Natural killer cell (primary cell): ENCODE results near the gene ADAMTSL5. TPM values are rescaled to one million over a fixed set of nuclear protein-coding genes. Genes with fewer than 3 reads are reported as not detected.

Experiments used
- ATAC-seq, 3 donors: fragments of 150-1000 bp in 2 of 3; fragments of 200-7000 bp in 1 of 3; cut with Tn5 transposase; 1 replicate in 1 of 3; 2 replicates in 2 of 3; pipeline ENCODE4 v1.10.0; 2021; ENCODE audit warnings: mild to moderate bottlenecking in 2 of 3, moderate library complexity in 2 of 3
- DNase-seq, 2 donors: peaks; one replicate each; pipeline versions ENCODE4 v3.0.0 to v3.0.0-alpha.2; 2013 to 2021; ENCODE audit warnings: mixed read lengths in 1 of 2
- H3K27ac ChIP-seq: one replicate; pipeline ENCODE4 v1.5.1; 2013; ENCODE audit warnings: mild to moderate bottlenecking, low read length
- H3K27me3 ChIP-seq: one replicate; pipeline ENCODE4 v1.6.1; 2013; ENCODE audit warnings: low read length; ENCODE audit not compliant: control insufficient read depth, insufficient read depth
- H3K36me3 ChIP-seq: one replicate; pipeline ENCODE4 v1.6.1; 2013; ENCODE audit warnings: low read length; ENCODE audit not compliant: control insufficient read depth, insufficient read depth
- H3K4me1 ChIP-seq: one replicate; pipeline ENCODE4 v1.6.1; 2013; ENCODE audit warnings: low read length; ENCODE audit not compliant: control insufficient read depth, insufficient read depth
- H3K4me3 ChIP-seq: one replicate; pipeline ENCODE4 v1.5.1; 2013; ENCODE audit warnings: low read length
- H3K9me3 ChIP-seq: one replicate; pipeline ENCODE4 v1.6.1; 2013; ENCODE audit warnings: low read length; ENCODE audit not compliant: control insufficient read depth, insufficient read depth
- H3K27ac Mint-ChIP-seq, 2 donors: one replicate each; pipeline ENCODE4 v1.8.0; 2022; ENCODE audit warnings: mild to moderate bottlenecking in 2 of 2, mixed read lengths in 2 of 2, moderate library complexity in 1 of 2
- H3K27me3 Mint-ChIP-seq, 2 donors: one replicate each; pipeline ENCODE4 v1.8.0; 2022; ENCODE audit warnings: low read depth in 2 of 2, mixed read lengths in 2 of 2
- H3K36me3 Mint-ChIP-seq: one replicate; pipeline ENCODE4 v1.8.0; 2022; ENCODE audit warnings: mixed read lengths
- H3K4me1 Mint-ChIP-seq, 2 donors: one replicate each; pipeline ENCODE4 v1.8.0; 2022; ENCODE audit warnings: mixed read lengths in 2 of 2
- H3K4me3 Mint-ChIP-seq: one replicate; pipeline ENCODE4 v1.8.0; 2022; ENCODE audit warnings: mild to moderate bottlenecking, moderate library complexity, mixed read lengths
- H3K9me3 Mint-ChIP-seq, 2 donors: one replicate each; pipeline ENCODE4 v1.8.0; 2022; ENCODE audit warnings: mixed read lengths in 2 of 2
- CTCF ChIP-seq: fragments of 200-600 bp; IDR thresholded peaks from one replicate; pipeline ENCODE4 v1.8.0; 2022; ENCODE audit warnings: antibody characterized with exemption
- WGBS: methylation state at CpG from one replicate; pipeline ENCODE4 v1.1.7; 2013; ENCODE audit warnings: missing lambda C conversion rate; ENCODE audit not compliant: insufficient coverage; 5-methylcytosine and 5-hydroxymethylcytosine counted together
- intact Hi-C: fragments of 100-400 bp; cut with micrococcal nuclease; formaldehyde crosslinking; loops from one replicate; pipeline ENCODE4 v1.14.2; 2022
- total RNA-seq, 4 donors: library from RNA; stranded (reverse); fragments of 120-200 nt in 1 of 4; gene quantifications; one replicate each; pipeline versions ENCODE4 v1.2.3 to v1.2.4, GENCODE V29; 2013 to 2022

Gene ADAMTSL5
- total RNA-seq, 3 donors from 2014 or later (not counting 1 experiment from before 2014, with no cell fraction given) = 0.70 to 2.5 (median 1.0) TPM

- Mint-ChIP-seq H3K4me3 (peak overlapping the region; percentile 42), H3K27ac (no peak overlapping the region), H3K36me3 (no peaks in the 10 kb centered on the region), H3K27me3 (peaks cover 0 to 5% of the 10 kb centered on the region in 2 donors), H3K4me1 (peaks cover 0 to 18% of the 10 kb centered on the region in 2 donors), H3K9me3 (no peaks in the 10 kb centered on the region)
- Histone ChIP-seq H3K36me3 (no peaks in the 10 kb centered on the region), H3K27ac (no peak overlapping the region), H3K4me1 (peaks cover 55% of the 10 kb centered on the region), H3K4me3 (peak overlapping the region; percentile 2), H3K27me3 (peaks cover 25% of the 10 kb centered on the region), H3K9me3 (no peaks in the 10 kb centered on the region)
- intact Hi-C loops = no loop called here
- 8% methylated on average over 28 of the region's 28 CpGs for WGBS
- peak in 1 of 2 donors; percentile 54 for DNase-seq
- TF ChIP-seq CTCF = no peak
- ATAC-seq = peak in 1 of 3 donors; percentile 27
Measured at GRCh38 chr19:1471010-1471514, 41.8 kb downstream of the ADAMTSL5 start.

- Mint-ChIP-seq H3K4me1 (peaks cover 0 to 18% of the 10 kb centered on the region in 2 donors), H3K9me3 (no peaks in the 10 kb centered on the region), H3K27me3 (peaks cover 0 to 5% of the 10 kb centered on the region in 2 donors), H3K27ac (peak overlapping the region in 1 of 2 donors; percentile 63), H3K4me3 (peak overlapping the region; percentile 87), H3K36me3 (no peaks in the 10 kb centered on the region)
- DNase-seq = peak in 1 of 2 donors; percentile 79
- H3K4me1 ChIP-seq = peaks cover 61% of the 10 kb centered on the region
- ATAC-seq = peak; percentile 41 to 65 (median 45)
- WGBS = under 1% methylated on average over 67 of the region's 67 CpGs
- H3K36me3 ChIP-seq = no peaks in the 10 kb centered on the region
- no peak for TF ChIP-seq CTCF
- no peaks in the 10 kb centered on the region for H3K9me3 ChIP-seq
- peaks cover 25% of the 10 kb centered on the region for H3K27me3 ChIP-seq
- peak overlapping the region; percentile 16 for H3K4me3 ChIP-seq
- intact Hi-C loops = no loop called here
- H3K27ac ChIP-seq = no peak overlapping the region
Measured at GRCh38 chr19:1470305-1471009, 42.4 kb downstream of the ADAMTSL5 start.

- Mint-ChIP-seq H3K27ac (peak overlapping the region in 1 of 2 donors; percentile 63), H3K27me3 (peaks cover 0 to 5% of the 10 kb centered on the region in 2 donors), H3K4me1 (peaks cover 0 to 18% of the 10 kb centered on the region in 2 donors), H3K9me3 (no peaks in the 10 kb centered on the region), H3K4me3 (peak overlapping the region; percentile 87), H3K36me3 (no peaks in the 10 kb centered on the region)
- no peak for DNase-seq
- no peak for ATAC-seq
- Histone ChIP-seq H3K4me1 (peaks cover 63% of the 10 kb centered on the region), H3K27me3 (peaks cover 26% of the 10 kb centered on the region), H3K9me3 (no peaks in the 10 kb centered on the region), H3K4me3 (peak overlapping the region; percentile 16), H3K36me3 (no peaks in the 10 kb centered on the region), H3K27ac (no peak overlapping the region)
- 9% methylated on average over 22 of the region's 22 CpGs for WGBS
- intact Hi-C loops = no loop called here
- TF ChIP-seq CTCF = no peak
Measured at GRCh38 chr19:1470055-1470304, 42.8 kb downstream of the ADAMTSL5 start.
